Esophagus squamous epithelium (tissue), 4 donors: ENCODE results near the gene KLF4.

ENCODE experiments used
- POLR2A ChIP-seq, 4 donors: fragments of 450-650 bp; IDR thresholded peaks; one replicate each; pipeline ENCODE4 v1.6.1; 2017; ENCODE audit warnings: antibody characterized with exemption in 4 of 4, mild to moderate bottlenecking in 4 of 4, moderate library complexity in 3 of 4
- TF ChIP-seq, protein P1 (sequence below), 6 experiments: fragments of 450-650 bp in 4 of 6; fragments of 200-600 bp in 2 of 6; sonication (generic) in 2 of 6; IDR thresholded peaks; one replicate each; pipeline ENCODE4 v1.5.1; 2016 to 2019; ENCODE audit warnings: antibody characterized with exemption in 6 of 6, mild to moderate bottlenecking in 4 of 6, moderate library complexity in 4 of 6

DNA sequence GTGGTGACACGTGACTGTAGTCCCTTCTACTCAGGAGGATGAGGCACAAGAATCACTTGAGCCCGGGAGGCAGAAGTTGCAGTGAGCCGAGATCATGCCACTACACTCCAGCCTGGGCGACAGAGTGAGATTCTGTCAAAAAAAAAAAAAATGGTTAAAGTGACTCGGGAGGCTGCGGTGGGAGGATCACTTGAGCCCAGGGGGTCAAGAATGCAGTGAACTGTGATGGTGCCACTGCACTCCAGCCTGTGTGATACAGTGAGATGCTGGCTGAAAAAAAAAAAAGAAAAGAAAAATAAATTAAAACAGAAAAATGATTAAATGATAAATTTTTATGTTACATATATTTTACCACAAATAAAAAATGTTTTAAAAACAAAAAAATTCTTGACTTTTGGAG, 51.9 kb downstream of the KLF4 start:
- TF ChIP-seq POLR2A (IDR thresholded peaks at IDR 0.05): no peak
- TF ChIP-seq, protein P1, sequence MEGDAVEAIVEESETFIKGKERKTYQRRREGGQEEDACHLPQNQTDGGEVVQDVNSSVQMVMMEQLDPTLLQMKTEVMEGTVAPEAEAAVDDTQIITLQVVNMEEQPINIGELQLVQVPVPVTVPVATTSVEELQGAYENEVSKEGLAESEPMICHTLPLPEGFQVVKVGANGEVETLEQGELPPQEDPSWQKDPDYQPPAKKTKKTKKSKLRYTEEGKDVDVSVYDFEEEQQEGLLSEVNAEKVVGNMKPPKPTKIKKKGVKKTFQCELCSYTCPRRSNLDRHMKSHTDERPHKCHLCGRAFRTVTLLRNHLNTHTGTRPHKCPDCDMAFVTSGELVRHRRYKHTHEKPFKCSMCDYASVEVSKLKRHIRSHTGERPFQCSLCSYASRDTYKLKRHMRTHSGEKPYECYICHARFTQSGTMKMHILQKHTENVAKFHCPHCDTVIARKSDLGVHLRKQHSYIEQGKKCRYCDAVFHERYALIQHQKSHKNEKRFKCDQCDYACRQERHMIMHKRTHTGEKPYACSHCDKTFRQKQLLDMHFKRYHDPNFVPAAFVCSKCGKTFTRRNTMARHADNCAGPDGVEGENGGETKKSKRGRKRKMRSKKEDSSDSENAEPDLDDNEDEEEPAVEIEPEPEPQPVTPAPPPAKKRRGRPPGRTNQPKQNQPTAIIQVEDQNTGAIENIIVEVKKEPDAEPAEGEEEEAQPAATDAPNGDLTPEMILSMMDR (IDR thresholded peaks at IDR 0.05): no peak
